H9 (cell line): ENCODE data around the gene SHISA8. TPM values are rescaled to one million over a fixed set of nuclear protein-coding genes. Genes with fewer than 3 reads are reported as not detected.

Experiments used
- DNase-seq: peaks from one replicate; pipeline ENCODE4 v3.0.0-alpha.2; 2017
- H2AFZ ChIP-seq: one replicate; pipeline ENCODE4 v1.6.1; 2013; ENCODE audit warnings: mild to moderate bottlenecking, low read length, control low read depth, moderate library complexity
- H2AK5ac ChIP-seq: 2 replicates; pipeline ENCODE4 v1.6.1; 2013; ENCODE audit warnings: low read length, control low read depth, mixed read lengths; ENCODE audit not compliant: insufficient read length
- H2BK120ac ChIP-seq: one replicate; pipeline ENCODE4 v1.6.1; 2013; ENCODE audit warnings: low read depth, mild to moderate bottlenecking, low read length, control low read depth, inconsistent platforms; ENCODE audit not compliant: poor library complexity, severe bottlenecking
- H2BK12ac ChIP-seq: 2 replicates; pipeline ENCODE4 v1.6.1; 2013; ENCODE audit warnings: low read length, control low read depth, mixed read lengths, low read depth; ENCODE audit not compliant: insufficient read length
- H2BK15ac ChIP-seq: 2 replicates; pipeline ENCODE4 v1.6.1; 2013; ENCODE audit warnings: low read depth, low read length, control low read depth
- H2BK20ac ChIP-seq: one replicate; pipeline ENCODE4 v1.6.1; 2013; ENCODE audit warnings: low read depth, mild to moderate bottlenecking, low read length, control low read depth, inconsistent platforms; ENCODE audit not compliant: poor library complexity, severe bottlenecking
- H2BK5ac ChIP-seq: 2 replicates; pipeline ENCODE4 v1.6.1; 2013; ENCODE audit warnings: low read length, control low read depth, mixed read lengths; ENCODE audit not compliant: insufficient read length
- H3K14ac ChIP-seq: 2 replicates; pipeline ENCODE4 v1.6.1; 2013; ENCODE audit warnings: low read length, control low read depth; ENCODE audit not compliant: insufficient read depth
- H3K18ac ChIP-seq: 2 replicates; pipeline ENCODE4 v1.6.1; 2013; ENCODE audit warnings: low read depth, mild to moderate bottlenecking, mixed read lengths, low read length, control low read depth; ENCODE audit not compliant: insufficient read length
- H3K23ac ChIP-seq: 2 replicates; pipeline ENCODE4 v1.6.1; 2013; ENCODE audit warnings: low read length, control low read depth, mixed read lengths, low read depth; ENCODE audit not compliant: insufficient read length
- H3K23me2 ChIP-seq: 2 replicates; pipeline ENCODE4 v1.6.1; 2013; ENCODE audit warnings: low read depth, mild to moderate bottlenecking, mixed read lengths, low read length, control low read depth; ENCODE audit not compliant: insufficient read length, poor library complexity, severe bottlenecking
- H3K27ac ChIP-seq: 2 replicates; pipeline ENCODE4 v1.5.1; 2013; ENCODE audit warnings: low read length, control low read depth, mixed read lengths, low read depth; ENCODE audit not compliant: insufficient read length
- H3K27me3 ChIP-seq: 2 replicates; pipeline ENCODE4 v1.6.1; 2013; ENCODE audit warnings: low read length, control low read depth, inconsistent platforms; ENCODE audit not compliant: insufficient read depth
- H3K4ac ChIP-seq: 2 replicates; pipeline ENCODE4 v1.6.1; 2013; ENCODE audit warnings: low read depth, mild to moderate bottlenecking, control low read depth, inconsistent platforms, low read length, moderate library complexity
- H3K4me1 ChIP-seq: 2 replicates; pipeline ENCODE4 v1.6.1; 2013; ENCODE audit warnings: low read length, control low read depth, inconsistent platforms; ENCODE audit not compliant: insufficient read depth
- H3K4me2 ChIP-seq: 2 replicates; pipeline ENCODE4 v1.6.1; 2013; ENCODE audit warnings: low read length, control low read depth, mixed read lengths; ENCODE audit not compliant: insufficient read length, insufficient read depth
- H3K56ac ChIP-seq: 2 replicates; pipeline ENCODE4 v1.6.1; 2013; ENCODE audit warnings: low read depth, mild to moderate bottlenecking, mixed read lengths, low read length, control low read depth; ENCODE audit not compliant: insufficient read length
- H3K79me1 ChIP-seq: 2 replicates; pipeline ENCODE4 v1.6.1; 2013; ENCODE audit warnings: low read depth, mild to moderate bottlenecking, moderate library complexity, low read length, control low read depth, inconsistent platforms; ENCODE audit not compliant: insufficient read depth, poor library complexity, severe bottlenecking
- H3K79me2 ChIP-seq: 2 replicates; pipeline ENCODE4 v1.6.1; 2013; ENCODE audit warnings: low read length, control low read depth, inconsistent platforms; ENCODE audit not compliant: insufficient read depth
- H3K9ac ChIP-seq: 2 replicates; pipeline ENCODE4 v1.6.1; 2013; ENCODE audit warnings: low read length, control low read depth, mixed read lengths; ENCODE audit not compliant: insufficient read length; ENCODE audit errors: extremely low read depth
- H3K9me3 ChIP-seq: one replicate; pipeline ENCODE4 v1.6.1; 2013; ENCODE audit warnings: low read depth, low read length, inconsistent platforms; ENCODE audit not compliant: control insufficient read depth
- H3T11ph ChIP-seq: one replicate; pipeline ENCODE4 v1.6.1; 2013; ENCODE audit warnings: mild to moderate bottlenecking, low read length, control low read depth, inconsistent platforms
- H4K20me1 ChIP-seq: one replicate; pipeline ENCODE4 v1.6.1; 2013; ENCODE audit not compliant: control insufficient read depth, insufficient read length, insufficient read depth
- H4K5ac ChIP-seq: 2 replicates; pipeline ENCODE4 v1.6.1; 2013; ENCODE audit warnings: low read depth, mild to moderate bottlenecking, mixed read lengths, low read length, control low read depth; ENCODE audit not compliant: insufficient read length
- H4K8ac ChIP-seq: replicated peaks from 2 replicates; pipeline ENCODE4 v1.6.1; 2013; ENCODE audit warnings: low read length, control low read depth, mixed read lengths, low read depth; ENCODE audit not compliant: insufficient read length
- H4K91ac ChIP-seq: 2 replicates; pipeline ENCODE4 v1.6.1; 2013; ENCODE audit warnings: low read depth, mild to moderate bottlenecking, moderate library complexity, mixed read lengths, low read length, control low read depth; ENCODE audit not compliant: insufficient read length
- H3K27ac Mint-ChIP-seq, 3 experiments: 2 replicates in 2 of 3; 3 replicates in 1 of 3; pipeline ENCODE4 v1.8.0; 2020 to 2021; ENCODE audit warnings: mixed read lengths in 3 of 3, mild to moderate bottlenecking in 1 of 3, moderate library complexity in 1 of 3
- H3K27me3 Mint-ChIP-seq: 2 replicates; pipeline ENCODE4 v1.8.0; 2021; ENCODE audit warnings: low read depth, mild to moderate bottlenecking, moderate library complexity, mixed read lengths
- H3K36me3 Mint-ChIP-seq, 3 experiments: 2 replicates in 2 of 3; 3 replicates in 1 of 3; pipeline ENCODE4 v1.8.0; 2020 to 2021; ENCODE audit warnings: low read depth in 3 of 3, mixed read lengths in 3 of 3; ENCODE audit not compliant: insufficient read depth in 1 of 3
- H3K4me1 Mint-ChIP-seq, 2 experiments: 2 replicates each; pipeline ENCODE4 v1.8.0; 2020; ENCODE audit warnings: mixed read lengths in 2 of 2
- H3K4me3 Mint-ChIP-seq, 2 experiments: 2 replicates in 1 of 2; 3 replicates in 1 of 2; pipeline ENCODE4 v1.8.0; 2020 to 2021; ENCODE audit warnings: mild to moderate bottlenecking in 2 of 2, mixed read lengths in 2 of 2, moderate library complexity in 1 of 2
- H3K9me3 Mint-ChIP-seq, 2 experiments: 2 replicates in 1 of 2; 3 replicates in 1 of 2; pipeline ENCODE4 v1.8.0; 2020; ENCODE audit warnings: mild to moderate bottlenecking in 2 of 2, mixed read lengths in 2 of 2, moderate library complexity in 1 of 2
- whole genome bisulfite sequencing: extraction: QIAGEN DNeasy Blood & Tissue Kit; methylation state at CpG from one replicate; pipeline ENCODE4 v1.1.7; 2013; ENCODE audit warnings: missing lambda C conversion rate, low lambda C conversion rate, mixed read lengths; ENCODE audit not compliant: insufficient read length; ENCODE audit errors: extremely low coverage; 5-methylcytosine and 5-hydroxymethylcytosine counted together
- total RNA-seq: library from RNA; stranded (reverse); gene quantifications from 2 replicates; pipeline ENCODE4 v1.2.1, GENCODE V29; 2021
- TF ChIP-seq, protein P1 (sequence below): fragments of 200-600 bp; sonication (generic); conservative IDR thresholded peaks from 3 replicates; pipeline ENCODE4 v1.8.0; 2021; ENCODE audit warnings: antibody characterized with exemption, mild to moderate bottlenecking

SHISA8 gene
- total RNA-seq, 1 experiment from 2014 or later: 1.4 TPM

DNA sequence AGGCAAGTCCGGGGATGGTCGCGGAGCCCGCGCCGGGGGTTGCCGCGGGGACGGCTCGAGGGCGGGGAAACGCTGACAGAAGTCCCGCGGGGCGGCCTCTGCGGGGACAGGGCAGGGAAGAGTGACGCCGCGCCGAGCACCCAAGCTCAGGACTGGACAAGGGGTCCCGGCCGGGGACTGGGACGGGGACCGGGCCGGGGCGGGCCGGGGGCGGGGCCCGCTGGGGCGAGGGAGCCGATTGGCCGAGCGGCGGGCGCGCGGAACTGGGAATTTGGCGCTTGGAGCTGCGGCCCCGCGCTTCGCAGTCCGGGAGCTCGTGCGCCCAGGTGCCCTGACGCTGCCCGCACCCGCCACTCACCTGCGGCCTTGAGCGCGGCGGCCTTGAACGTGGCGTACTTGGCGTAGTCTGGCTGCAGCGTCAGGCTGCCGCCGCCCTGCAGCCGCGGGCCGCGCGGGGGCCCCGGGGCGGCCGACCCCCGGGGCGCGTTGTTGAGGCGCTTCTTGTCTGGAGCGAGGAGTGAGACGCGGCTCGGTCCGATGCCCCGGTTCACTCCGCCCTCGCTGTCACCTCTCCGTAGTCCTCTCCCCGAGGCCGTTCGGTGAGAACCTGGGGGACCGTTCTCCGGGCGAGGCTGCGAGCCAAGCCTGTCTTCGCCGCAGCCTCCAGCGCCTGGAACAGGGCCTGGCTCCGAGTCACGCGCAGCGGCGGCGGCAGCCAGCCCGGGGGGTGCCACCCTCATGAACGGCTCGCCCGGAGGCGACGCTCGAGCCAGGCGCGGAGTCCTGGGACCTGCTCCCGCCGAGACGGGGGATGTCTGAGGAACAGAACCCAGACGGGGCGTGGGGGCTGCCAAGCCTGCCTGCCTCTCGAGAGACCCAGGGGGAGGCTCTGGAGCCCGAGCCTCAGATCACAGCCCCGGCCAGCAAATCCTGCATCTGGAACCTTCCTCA, 4.5 kb downstream of the SHISA8 start:
- H4K20me1 ChIP-seq: no peaks in the 10 kb centered on the region
- peak; percentile 78 for DNase-seq

More for the DNA sequence above, 4.5 kb downstream of the SHISA8 start:
- Mint-ChIP-seq H3K27ac (no peak overlapping the region), H3K4me3 (no peak overlapping the region; a peak in 1 of 5 replicates), H3K9me3 (no peaks in the 10 kb centered on the region; a peak in 2 of 5 replicates), H3K4me1 (peaks cover 9 to 22% of the 10 kb centered on the region in 2 experiments), H3K27me3 (peaks cover 60% of the 10 kb centered on the region), H3K36me3 (peaks cover 7 to 15% (median 13%) of the 10 kb centered on the region in 3 experiments)
- Histone ChIP-seq H2BK12ac (no peak overlapping the region), H3K27ac (no peak overlapping the region), H3K4me1 (peaks cover 2% of the 10 kb centered on the region; the same call in 1 of the 2 replicates), H2BK120ac (no peak overlapping the region), H2AK5ac (no peak overlapping the region), H3K18ac (no peak overlapping the region), H3K23me2 (peaks cover 3% of the 10 kb centered on the region), H3K14ac (no peak overlapping the region), H2BK15ac (no peak overlapping the region), H2AFZ (no peak overlapping the region), H2BK20ac (no peak overlapping the region), H3K56ac (no peak overlapping the region), H3K23ac (no peak overlapping the region), H3K79me1 (no peaks in the 10 kb centered on the region), H3K4me2 (peak overlapping the region; percentile 15), H3K9ac (no peak overlapping the region), H4K91ac (no peak overlapping the region), H4K8ac (no peak overlapping the region), H2BK5ac (no peak overlapping the region), H3K4ac (no peak overlapping the region), H3K9me3 (no peaks in the 10 kb centered on the region), H4K5ac (no peak overlapping the region), H3K79me2 (no peaks in the 10 kb centered on the region), H3T11ph (no peak overlapping the region), H3K27me3 (peaks cover 39% of the 10 kb centered on the region)
- TF ChIP-seq, protein P1, sequence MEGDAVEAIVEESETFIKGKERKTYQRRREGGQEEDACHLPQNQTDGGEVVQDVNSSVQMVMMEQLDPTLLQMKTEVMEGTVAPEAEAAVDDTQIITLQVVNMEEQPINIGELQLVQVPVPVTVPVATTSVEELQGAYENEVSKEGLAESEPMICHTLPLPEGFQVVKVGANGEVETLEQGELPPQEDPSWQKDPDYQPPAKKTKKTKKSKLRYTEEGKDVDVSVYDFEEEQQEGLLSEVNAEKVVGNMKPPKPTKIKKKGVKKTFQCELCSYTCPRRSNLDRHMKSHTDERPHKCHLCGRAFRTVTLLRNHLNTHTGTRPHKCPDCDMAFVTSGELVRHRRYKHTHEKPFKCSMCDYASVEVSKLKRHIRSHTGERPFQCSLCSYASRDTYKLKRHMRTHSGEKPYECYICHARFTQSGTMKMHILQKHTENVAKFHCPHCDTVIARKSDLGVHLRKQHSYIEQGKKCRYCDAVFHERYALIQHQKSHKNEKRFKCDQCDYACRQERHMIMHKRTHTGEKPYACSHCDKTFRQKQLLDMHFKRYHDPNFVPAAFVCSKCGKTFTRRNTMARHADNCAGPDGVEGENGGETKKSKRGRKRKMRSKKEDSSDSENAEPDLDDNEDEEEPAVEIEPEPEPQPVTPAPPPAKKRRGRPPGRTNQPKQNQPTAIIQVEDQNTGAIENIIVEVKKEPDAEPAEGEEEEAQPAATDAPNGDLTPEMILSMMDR: no peak
- no CpG with 5 or more reads among the region's 112 CpGs for WGBS
